ENCODE results near the gene SPHK2.

DNA sequence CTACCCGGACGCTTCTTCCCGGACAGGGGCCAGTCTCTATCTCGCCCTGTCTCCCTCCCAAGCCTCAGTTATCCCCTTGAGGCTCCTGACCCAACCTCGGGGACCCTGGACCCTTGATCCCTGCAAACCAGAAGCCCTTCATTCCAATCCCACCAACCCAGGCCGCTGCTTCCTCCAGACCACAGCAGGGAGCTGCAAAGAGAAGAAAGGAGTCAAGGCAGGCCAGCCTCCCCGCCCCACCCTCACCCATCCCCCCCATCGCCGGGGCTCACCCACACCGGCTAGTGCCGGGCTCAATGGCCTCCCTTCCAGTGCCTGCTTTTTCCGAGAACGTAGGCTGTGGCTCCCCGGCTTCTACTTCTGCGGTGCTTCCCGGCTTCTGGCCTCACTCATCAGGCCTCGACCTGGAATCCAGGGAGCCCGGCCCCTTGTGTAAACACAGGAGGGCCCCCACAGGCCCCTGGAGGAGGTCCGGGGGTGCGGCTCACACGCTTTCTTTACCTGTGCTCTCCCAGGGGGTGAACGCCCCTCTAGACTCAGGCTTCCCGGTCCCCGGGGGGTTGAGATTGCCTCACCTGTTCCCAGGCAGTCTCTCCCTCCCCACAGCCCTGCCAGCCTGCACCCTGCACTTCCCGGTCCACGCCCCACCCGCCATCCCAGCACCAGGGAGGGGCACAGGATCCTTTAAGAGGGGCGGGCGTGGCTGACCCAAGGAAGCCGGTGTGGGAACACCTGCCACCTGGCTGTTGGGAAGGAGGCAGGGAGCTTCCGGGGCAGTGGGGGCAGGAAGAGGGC lies 4.7 kb upstream of the SPHK2 start, which contains the start of gene FAM83E:
- TF ChIP-seq POLR2A (IDR thresholded peaks at IDR 0.05), result no peak
- TF ChIP-seq CTCF (IDR thresholded peaks at IDR 0.05), result no peak
